Hepatocyte (in vitro differentiated cells): ENCODE results near the gene LONP1.
"Not testable (repeated sequence)": the region's sequence is repeated elsewhere in the genome, so short reads cannot be mapped to it uniquely, and the experiment has no call there.

Source experiments
- CTCF ChIP-seq: fragments of 200-600 bp; sonication (generic); IDR thresholded peaks from 2 replicates; pipeline ENCODE4 v1.5.1; 2016; ENCODE audit warnings: antibody characterized with exemption, mild to moderate bottlenecking; ENCODE audit not compliant: poor library complexity
- EZH2 ChIP-seq: fragments of 200-600 bp; sonication (generic); IDR thresholded peaks from 2 replicates; pipeline ENCODE4 v1.6.1; 2016; ENCODE audit warnings: antibody characterized with exemption, mild to moderate bottlenecking, borderline replicate concordance

GRCh38 chr19:5744999-5745398 is 25.1 kb upstream of the LONP1 start:
- TF ChIP-seq CTCF, EZH2: not testable (repeated sequence)
